ENCODE data around the gene LRRC38.
"Not testable (repeated sequence)": the region's sequence is repeated elsewhere in the genome, so short reads cannot be mapped to it uniquely, and the experiment has no call there.

The LRRC38 gene, protein sequence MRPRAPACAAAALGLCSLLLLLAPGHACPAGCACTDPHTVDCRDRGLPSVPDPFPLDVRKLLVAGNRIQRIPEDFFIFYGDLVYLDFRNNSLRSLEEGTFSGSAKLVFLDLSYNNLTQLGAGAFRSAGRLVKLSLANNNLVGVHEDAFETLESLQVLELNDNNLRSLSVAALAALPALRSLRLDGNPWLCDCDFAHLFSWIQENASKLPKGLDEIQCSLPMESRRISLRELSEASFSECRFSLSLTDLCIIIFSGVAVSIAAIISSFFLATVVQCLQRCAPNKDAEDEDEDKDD

GRCh38 chr1:13513895-13514546 lies at the start of gene LRRC38:
Gene LRRC38, minus strand, starts transcription at chr1:13514003. Its CDS starts 410 bp downstream, at chr1:13513593.
- no peak for DNase-seq (ENCODE audit: low read depth in 2 of 2, low spot score in 1 of 2)

DNA sequence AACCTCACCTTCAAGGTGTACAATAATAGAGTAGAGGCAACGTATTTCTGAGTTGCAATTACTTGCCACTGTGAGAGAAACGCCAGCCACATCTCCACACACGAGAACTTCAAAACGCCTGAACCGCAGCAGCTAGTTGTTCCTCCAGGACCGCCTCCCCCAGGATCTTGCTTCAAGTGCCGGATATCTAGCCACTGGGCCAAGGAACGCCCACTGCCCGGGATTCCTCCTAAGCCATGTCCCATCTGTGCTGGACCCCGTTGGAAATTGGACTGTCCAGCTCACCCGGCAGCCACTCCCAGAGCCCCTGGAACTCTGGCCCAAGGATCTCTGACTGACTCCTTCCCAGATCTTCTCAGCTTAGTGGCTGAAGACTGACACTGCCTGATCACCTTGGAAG lies 49.2 kb upstream of the LRRC38 start:
- DNase-seq (ENCODE audit: low read depth in 2 of 2, low spot score in 1 of 2): not testable (repeated sequence)

DNA sequence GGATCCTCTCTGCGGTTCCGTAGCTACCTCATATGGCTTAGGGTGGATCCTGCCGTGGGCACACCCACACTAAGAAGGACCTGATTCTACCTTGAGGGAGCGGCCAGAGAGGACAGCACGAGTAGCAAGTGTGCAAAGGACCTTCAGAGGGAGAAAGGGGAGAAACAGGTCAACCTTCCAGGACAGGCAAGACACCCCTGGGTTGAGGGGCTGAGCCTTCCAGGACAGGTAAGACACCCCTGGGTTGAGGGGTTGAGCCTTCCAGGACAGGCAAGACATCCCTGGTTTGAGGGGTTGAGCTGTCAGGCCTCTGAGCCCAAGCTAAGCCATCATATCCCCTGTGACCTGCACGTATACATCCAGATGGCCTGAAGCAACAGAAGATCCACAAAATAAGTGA lies 46.7 kb upstream of the LRRC38 start:
- no peak for DNase-seq (ENCODE audit: low read depth in 2 of 2, low spot score in 1 of 2)

DNA sequence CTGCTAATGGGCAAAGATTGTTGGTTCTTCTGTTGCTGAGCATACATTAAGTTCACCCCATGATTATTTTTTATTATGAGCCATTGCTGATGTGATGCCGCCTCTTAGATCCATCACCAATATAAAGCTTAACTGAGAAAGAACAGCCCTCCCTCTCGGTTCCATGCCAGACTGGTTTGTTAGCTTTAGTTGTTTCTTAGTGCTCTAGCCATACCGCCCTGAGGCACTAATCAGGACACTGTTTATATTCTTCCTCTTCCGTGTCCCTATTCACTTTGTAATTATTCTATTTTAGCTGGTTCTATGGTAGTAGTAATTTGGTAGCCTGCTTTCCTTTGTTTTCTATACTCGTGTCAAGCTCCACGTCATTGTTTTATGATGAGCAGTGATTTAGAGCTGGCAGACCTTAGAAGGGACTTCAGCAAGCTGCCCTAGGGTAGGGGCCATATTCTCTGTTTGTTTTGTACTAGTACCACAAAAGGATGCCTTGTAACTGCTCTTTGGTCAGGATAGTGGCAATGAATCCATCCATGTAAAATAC lies 42.5 kb upstream of the LRRC38 start:
- no peak for DNase-seq (ENCODE audit: low read depth in 2 of 2, low spot score in 1 of 2)

GRCh38 chr1:13554798-13555197 lies 41.0 kb upstream of the LRRC38 start:
- DNase-seq (ENCODE audit: low read depth in 2 of 2, low spot score in 1 of 2): no peak

- no peak for DNase-seq (ENCODE audit: low read depth in 2 of 2, low spot score in 1 of 2)
These were observed 36.9 kb upstream of the LRRC38 start for GRCh38 chr1:13550663-13551062.

- DNase-seq (ENCODE audit: low read depth in 2 of 2, low spot score in 1 of 2): no peak
These were observed 35.7 kb upstream of the LRRC38 start for GRCh38 chr1:13549521-13549920.

- DNase-seq (ENCODE audit: low read depth in 2 of 2, low spot score in 1 of 2): no peak
These were observed 35.2 kb upstream of the LRRC38 start for GRCh38 chr1:13549021-13549420.

DNA sequence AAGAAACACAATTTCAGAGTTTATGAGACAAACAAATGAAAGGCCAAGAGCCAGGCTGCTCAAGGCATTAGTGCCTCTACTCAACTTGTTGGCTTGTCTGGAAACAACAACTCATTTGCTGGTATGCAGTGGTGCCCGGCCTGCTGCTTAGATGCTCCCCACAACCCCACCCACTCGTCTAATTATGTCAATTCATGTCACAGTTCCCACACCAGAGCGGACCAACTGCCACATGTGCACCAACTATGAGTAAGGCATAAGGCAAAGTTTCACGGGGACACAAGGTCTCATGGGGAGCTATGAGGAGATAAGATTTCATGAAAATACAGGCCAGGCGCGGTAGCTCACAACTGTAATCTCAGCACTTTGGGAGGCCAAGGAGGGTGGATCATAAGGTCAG lies 34.5 kb upstream of the LRRC38 start:
- DNase-seq (ENCODE audit: low read depth in 2 of 2, low spot score in 1 of 2): no peak

DNA sequence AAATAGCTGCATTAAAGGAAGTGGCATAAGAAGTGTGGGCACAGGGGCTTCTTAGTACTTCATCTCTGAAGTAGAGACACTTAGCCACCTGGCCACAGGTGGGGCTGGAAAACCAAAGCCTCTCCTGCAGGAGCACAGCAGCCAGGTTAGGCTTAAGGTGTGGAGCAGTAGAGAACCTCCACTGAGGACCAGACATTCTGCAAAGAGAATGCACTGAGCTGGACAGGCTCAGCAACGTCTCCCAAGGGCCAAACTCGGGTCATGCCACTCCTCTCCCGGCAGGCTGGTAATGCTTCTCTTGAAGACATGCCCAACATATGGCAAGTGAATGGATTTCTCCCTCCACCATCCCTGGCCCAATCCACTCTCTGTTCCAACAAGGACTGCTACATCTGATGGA lies 33.0 kb upstream of the LRRC38 start:
- DNase-seq (ENCODE audit: low read depth in 2 of 2, low spot score in 1 of 2): no peak

DNA sequence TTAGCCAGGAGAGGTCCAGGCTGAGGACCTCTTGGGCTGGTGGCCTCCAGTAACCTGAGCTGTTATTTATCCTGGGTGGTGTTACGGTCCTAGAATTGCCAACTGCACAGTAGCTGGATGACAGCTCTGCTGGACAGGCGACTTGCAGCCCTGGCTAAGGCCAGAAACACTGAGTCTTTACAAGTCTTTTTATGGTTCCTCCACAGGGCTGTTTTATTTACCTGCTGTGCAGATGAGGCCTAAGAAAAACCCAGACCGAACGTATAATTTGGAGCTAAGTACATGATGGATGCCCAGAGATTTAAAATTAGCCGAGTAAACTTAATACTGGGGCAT lies 30.4 kb upstream of the LRRC38 start:
- DNase-seq (ENCODE audit: low read depth in 2 of 2, low spot score in 1 of 2): no peak

DNA sequence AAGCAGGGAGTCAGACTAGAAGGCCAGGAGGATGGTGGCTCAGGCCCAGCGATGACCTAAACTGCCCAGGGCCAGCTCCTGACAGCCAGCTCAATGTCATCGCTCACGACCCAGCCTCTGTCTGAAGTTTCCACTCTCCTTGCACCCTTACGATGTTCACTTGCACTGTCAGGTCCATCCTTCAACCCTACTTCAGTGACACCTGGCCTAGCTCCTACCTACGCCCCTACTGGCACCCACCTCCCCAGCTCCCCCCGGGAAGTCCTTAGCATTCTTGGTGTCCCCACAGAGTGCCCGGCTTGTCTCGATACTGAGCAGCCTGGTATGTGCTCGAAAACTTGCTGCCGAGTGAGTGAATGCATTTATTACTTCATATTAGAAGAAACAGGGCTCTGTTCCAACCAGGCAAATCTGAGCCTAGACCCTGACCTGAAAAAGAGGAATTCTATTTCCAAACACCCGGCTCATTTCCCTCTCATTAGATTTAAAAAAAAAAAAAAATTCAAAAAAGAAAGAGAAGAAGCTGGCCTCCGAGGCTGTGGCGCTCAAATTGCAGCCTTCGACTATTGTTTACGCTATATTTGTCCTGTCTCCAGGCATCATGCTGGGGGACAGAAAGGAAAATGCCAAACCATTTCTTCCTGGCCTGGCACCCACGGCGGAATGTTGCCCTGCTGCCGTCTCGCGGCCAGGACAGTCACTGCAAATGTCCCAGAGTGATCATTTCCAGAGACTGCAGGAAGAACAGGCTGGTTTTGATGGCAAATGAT lies 29.8 kb upstream of the LRRC38 start:
- DNase-seq (ENCODE audit: low read depth in 2 of 2, low spot score in 1 of 2): no peak

GRCh38 chr1:13541435-13542215 lies 27.8 kb upstream of the LRRC38 start:
- DNase-seq (ENCODE audit: low read depth in 2 of 2, low spot score in 1 of 2): no peak

DNA sequence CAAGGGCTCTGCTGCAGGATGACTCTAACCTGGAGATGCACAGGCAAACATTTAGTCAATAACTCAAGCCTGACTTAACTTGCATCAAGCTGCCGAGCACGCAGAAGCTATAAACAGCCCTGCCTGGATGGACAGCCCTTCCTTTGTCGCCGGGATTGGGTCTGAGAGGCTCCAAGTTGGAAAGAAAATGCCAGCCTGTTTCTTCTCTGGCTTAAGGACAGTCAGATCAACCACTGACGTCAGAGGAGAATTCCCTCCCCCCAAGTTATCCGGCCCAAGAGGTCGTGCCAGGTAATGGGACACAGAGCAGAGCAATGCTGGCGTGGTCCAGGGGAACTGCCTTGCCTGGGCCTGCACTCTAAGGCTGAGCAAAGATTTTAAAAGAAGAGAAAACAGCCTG lies 27.1 kb upstream of the LRRC38 start:
- no peak for DNase-seq (ENCODE audit: low read depth in 2 of 2, low spot score in 1 of 2)

DNA sequence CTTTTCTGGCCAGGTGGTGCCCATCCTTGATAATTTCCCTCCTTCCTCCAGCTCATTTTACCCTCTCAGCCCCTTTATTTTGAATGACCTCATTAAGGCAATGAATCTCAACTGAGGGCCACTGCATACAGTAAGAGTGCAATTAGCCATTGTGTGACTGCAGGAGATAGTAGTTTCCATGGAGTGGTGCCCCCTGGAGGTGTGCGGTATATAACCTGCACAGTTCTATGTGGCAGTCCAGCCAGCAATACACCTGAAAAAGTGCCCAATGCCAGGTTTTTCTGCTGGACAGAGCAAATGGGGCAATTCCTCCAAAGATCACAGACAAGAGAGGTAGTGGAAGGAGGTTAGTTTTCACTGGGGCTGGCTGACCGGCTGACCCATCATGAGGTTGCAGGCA lies 25.9 kb upstream of the LRRC38 start:
- DNase-seq (ENCODE audit: low read depth in 2 of 2, low spot score in 1 of 2): no peak

DNA sequence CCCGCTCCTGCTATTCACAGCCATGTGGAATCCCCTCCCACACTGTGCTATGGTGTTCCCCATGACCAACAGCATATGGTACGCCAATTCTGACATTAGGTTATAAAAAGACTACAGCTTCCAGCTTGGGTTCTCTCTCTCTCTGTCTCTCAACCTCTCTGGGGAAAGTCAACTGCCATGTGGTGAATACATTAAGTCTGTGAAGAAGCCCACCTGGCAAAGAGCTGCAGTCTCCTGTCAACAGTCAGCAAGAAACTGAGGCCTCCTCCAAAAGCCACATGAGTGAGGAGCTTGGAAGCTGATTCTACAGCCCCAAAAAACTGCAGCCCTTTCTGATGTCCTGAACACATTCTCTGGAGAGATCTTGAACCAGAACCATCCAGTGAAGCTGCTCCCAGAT lies 25.0 kb upstream of the LRRC38 start:
- DNase-seq (ENCODE audit: low read depth in 2 of 2, low spot score in 1 of 2): no peak

DNA sequence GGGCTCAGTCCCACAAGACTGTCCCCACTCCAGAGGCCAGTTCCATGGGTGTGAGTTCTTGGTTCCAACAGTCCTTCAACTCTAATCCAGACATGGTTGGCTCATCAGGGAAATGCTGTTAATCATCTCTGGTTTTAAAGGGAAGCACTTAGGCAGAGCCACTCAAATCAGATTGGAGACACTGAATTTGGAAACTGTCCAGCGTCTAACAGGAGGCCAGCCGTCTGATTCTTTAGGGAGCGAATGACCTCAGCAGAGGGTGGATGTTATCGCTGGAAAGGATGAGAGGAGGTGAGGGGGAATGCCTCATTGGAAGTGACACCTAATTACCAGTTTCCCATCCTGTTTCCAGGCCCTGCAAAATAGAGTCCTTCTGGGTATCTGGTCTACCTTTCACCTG lies 22.8 kb upstream of the LRRC38 start:
- no peak for DNase-seq (ENCODE audit: low read depth in 2 of 2, low spot score in 1 of 2)

DNA sequence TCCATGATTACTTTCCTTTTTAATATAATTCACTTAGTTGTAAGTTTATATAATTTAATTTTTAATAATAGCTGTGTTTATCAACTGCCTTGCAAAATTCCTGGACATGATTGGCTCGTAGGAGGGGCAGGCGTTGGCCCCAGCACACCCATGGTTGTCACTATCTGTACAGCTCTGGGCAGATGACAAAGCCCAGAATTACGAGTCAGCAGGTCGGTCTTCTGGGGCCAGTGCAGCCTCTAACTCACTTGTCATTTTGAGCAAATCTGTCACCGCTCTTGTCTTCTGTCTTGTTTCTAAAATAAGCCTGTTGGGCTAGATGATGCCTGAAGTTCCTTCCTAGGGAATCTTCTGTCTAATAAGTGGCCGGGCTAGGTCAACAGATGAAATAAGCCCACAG lies 21.4 kb upstream of the LRRC38 start:
- DNase-seq (ENCODE audit: low read depth in 2 of 2, low spot score in 1 of 2): no peak

DNA sequence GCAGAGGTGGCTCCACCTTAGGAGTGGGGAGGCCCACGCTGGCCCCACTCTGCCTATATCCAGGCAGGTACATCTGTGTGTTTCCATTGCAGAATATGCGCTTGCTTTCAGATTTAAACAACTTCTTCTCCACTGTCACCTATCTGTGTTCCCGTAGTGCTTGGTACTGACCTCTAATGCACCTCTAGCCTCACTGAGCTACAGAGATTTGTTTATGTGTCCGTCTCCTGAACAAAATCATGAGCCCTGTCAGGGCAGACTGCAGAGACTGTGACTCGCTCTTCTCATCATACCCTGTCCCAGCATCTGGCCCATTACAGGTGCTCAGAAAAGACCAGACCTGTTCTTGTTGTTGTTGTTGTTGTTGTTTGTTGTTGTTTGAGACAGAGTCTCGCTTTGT lies 14.5 kb upstream of the LRRC38 start:
- DNase-seq (ENCODE audit: low read depth in 2 of 2, low spot score in 1 of 2): no peak

DNA sequence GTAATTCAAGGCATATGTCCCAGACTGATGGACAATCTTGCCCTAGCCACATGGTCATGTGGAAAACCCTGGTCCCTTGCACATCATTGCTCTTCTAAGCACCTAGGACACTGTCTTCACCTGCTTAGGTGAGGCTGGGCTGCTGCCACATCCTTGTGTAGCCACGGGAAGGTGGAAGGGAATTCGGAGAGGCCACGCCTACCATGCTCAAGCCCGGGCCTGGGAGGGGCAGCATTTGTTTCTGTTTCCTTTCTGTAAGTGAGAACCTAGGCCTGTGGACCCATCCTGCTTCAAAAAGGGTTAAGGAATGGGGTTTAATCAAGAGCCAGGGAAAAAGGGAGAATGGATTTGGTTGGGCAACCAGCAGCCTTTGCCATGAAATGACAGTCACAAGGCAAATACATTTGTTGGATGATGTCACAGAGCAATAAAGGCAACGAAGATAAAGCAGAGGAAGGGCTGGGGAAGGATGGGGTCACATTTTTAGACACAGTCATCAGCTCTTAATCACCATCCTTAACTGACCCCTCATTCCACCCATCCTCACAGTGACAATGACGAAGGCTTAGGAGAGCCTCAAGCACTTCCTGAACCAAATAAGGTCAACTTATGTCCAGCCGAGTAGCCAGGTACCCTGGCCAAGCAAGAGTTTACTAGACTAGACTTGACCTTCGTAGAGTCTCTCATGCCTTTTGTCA lies 10.1 kb upstream of the LRRC38 start:
- DNase-seq (ENCODE audit: low read depth in 2 of 2, low spot score in 1 of 2): no peak

- DNase-seq (ENCODE audit: low read depth in 2 of 2, low spot score in 1 of 2): no peak
These were observed 7.2 kb upstream of the LRRC38 start for GRCh38 chr1:13520985-13521384.
